ENCODE data around the gene FDXR. TPM values are rescaled to one million over a fixed set of nuclear protein-coding genes. Genes with fewer than 3 reads are reported as not detected.

The FDXR gene
- total and polyA plus RNA-seq, 2 of the 8 experiments (the other 6 are each of a cell fraction or from before 2014, with no cell fraction given) = 24.2 to 31.4 TPM

- TF ChIP-seq RNF2 (IDR thresholded peaks at IDR 0.05; ENCODE audit: borderline replicate concordance, low read depth, low read length, missing control alignments, poor library complexity, severe bottlenecking) (no peak), POLR2AphosphoS5 (IDR thresholded peaks at IDR 0.05; ENCODE audit: low read depth, low read length) (no peak), FOSL1 (IDR thresholded peaks at IDR 0.05; ENCODE audit: insufficient read depth, low read depth, low read length) (no peak), EZH2 (IDR thresholded peaks at IDR 0.05; ENCODE audit: low read depth, low read length, severe bottlenecking) (no peak), KDM1A (IDR thresholded peaks at IDR 0.05; ENCODE audit: borderline replicate concordance, low read length) (no peak), CTCF (IDR thresholded peaks at IDR 0.05; ENCODE audit: control extremely low read depth in 1 of 3, insufficient read depth in 1 of 3, low read depth in 1 of 3, low read length in 3 of 3) (no peak)
Measured at GRCh38 chr17:74877592-74878548, 5.1 kb upstream of the FDXR start (continued).

Data from H1 (cell line).